ENCODE measurements around the gene ADAMTS6. TPM values are rescaled to one million over a fixed set of nuclear protein-coding genes. Genes with fewer than 3 reads are reported as not detected.

The ADAMTS6 gene
- total RNA-seq, 6 donors from 2014 or later = 2.2 to 19.4 (median 6.5) TPM

- H3K36me3 ChIP-seq = no peaks in the 10 kb centered on the region
- ATAC-seq (ENCODE audit: low FRiP score in 2 of 2) (no peak), DNase-seq (no peak)
- no peaks in the 10 kb centered on the region for H3K9me3 ChIP-seq
- 67 to 70% methylated on average over 3 of the region's 3 CpGs for WGBS, 2 donors
- H3K4me3 ChIP-seq = no peak overlapping the region
- TF ChIP-seq POLR2A (IDR thresholded peaks at IDR 0.05) (no peak), EP300 (IDR thresholded peaks at IDR 0.05) (no peak), POLR2AphosphoS5 (IDR thresholded peaks at IDR 0.05) (no peak), CTCF (IDR thresholded peaks at IDR 0.05) (no peak)
- no peaks in the 10 kb centered on the region for H3K27me3 ChIP-seq
- H3K27ac ChIP-seq = no peak overlapping the region
- H3K4me1 ChIP-seq = no peaks in the 10 kb centered on the region
These were observed 7.5 kb downstream of the ADAMTS6 start for GRCh38 chr5:65474130-65474711.

- TF ChIP-seq POLR2A (IDR thresholded peaks at IDR 0.05) (no peak), EP300 (IDR thresholded peaks at IDR 0.05) (no peak), POLR2AphosphoS5 (IDR thresholded peaks at IDR 0.05) (no peak), CTCF (IDR thresholded peaks at IDR 0.05) (no peak)
- 71 to 79% methylated on average over 3 of the region's 3 CpGs for WGBS, 2 donors
- no peaks in the 10 kb centered on the region for H3K27me3 ChIP-seq
- H3K9me3 ChIP-seq = no peaks in the 10 kb centered on the region
- H3K4me1 ChIP-seq = no peaks in the 10 kb centered on the region
- no peak overlapping the region for H3K27ac ChIP-seq
- H3K36me3 ChIP-seq = no peaks in the 10 kb centered on the region
- no peak overlapping the region for H3K4me3 ChIP-seq
- no peak for DNase-seq
- no peak for ATAC-seq (ENCODE audit: low FRiP score in 2 of 2)
These were observed 13.1 kb downstream of the ADAMTS6 start for GRCh38 chr5:65468633-65469032.

GRCh38 chr5:65462139-65462705 is 19.5 kb downstream of the ADAMTS6 start:
- ATAC-seq (ENCODE audit: low FRiP score in 2 of 2) (no peak), DNase-seq (no peak)
- Histone ChIP-seq H3K4me3 (no peak overlapping the region), H3K27ac (no peak overlapping the region), H3K27me3 (no peaks in the 10 kb centered on the region), H3K9me3 (no peaks in the 10 kb centered on the region), H3K36me3 (no peaks in the 10 kb centered on the region), H3K4me1 (no peaks in the 10 kb centered on the region)
- 84% methylated on average over 3 of the region's 3 CpGs for WGBS, 2 donors
- no peak for TF ChIP-seq POLR2A (IDR thresholded peaks at IDR 0.05)
- no peak for TF ChIP-seq CTCF (IDR thresholded peaks at IDR 0.05)
- no peak for TF ChIP-seq EP300 (IDR thresholded peaks at IDR 0.05)
- TF ChIP-seq POLR2AphosphoS5 (IDR thresholded peaks at IDR 0.05) = no peak

- H3K9me3 ChIP-seq = no peaks in the 10 kb centered on the region
These were observed 20.2 kb downstream of the ADAMTS6 start for GRCh38 chr5:65461490-65461889.

More at GRCh38 chr5:65461490-65461889, 20.2 kb downstream of the ADAMTS6 start:
- no peaks in the 10 kb centered on the region for H3K4me1 ChIP-seq
- no peak for ATAC-seq (ENCODE audit: low FRiP score in 2 of 2)
- no peaks in the 10 kb centered on the region for H3K36me3 ChIP-seq
- TF ChIP-seq POLR2A (IDR thresholded peaks at IDR 0.05) (no peak), CTCF (IDR thresholded peaks at IDR 0.05) (no peak)
- no peaks in the 10 kb centered on the region for H3K27me3 ChIP-seq
- no peak overlapping the region for H3K27ac ChIP-seq
- H3K4me3 ChIP-seq = no peak overlapping the region
- no peak for DNase-seq

All from upper lobe of left lung (tissue), 6 donors.